ENCODE measurements around the gene RHBDF2. TPM values are rescaled to one million over a fixed set of nuclear protein-coding genes. Genes with fewer than 3 reads are reported as not detected.

The RHBDF2 gene
- polyA plus RNA-seq, 3 donors: 14.1 to 20.8 (median 19.8) TPM

DNA sequence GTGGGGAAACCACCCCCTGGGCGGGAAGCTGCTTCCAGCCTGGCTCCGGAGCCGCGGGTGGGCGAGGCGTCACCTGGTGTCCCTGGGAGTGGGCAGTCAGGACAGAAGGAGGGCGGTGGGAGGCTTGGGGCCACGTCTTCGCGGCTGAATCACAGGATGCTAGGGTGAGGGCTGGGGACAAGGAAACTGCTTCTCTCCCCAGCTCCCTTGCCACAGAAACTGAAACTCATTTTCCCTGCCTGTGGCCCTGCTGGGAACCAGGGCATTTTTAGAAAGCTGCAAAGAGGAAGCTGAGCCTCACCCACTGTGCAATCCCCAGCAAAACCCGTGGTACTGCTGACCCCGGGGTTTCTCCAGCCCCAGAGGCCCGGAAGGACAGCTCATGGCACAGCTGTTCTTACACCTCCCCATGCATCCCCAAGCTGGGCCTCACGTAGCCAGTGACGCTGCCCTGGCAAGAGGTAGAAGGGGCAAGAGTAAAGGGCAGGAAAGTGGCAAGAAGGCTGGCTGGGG is 8.2 kb downstream of the RHBDF2 start:
- WGBS, 3 donors: 12 to 33% (median 15%) methylated on average over 15 of the region's 15 CpGs
- peak overlapping the region; percentile 5 for H3K27ac ChIP-seq (ENCODE audit: low read depth, low read length)

DNA sequence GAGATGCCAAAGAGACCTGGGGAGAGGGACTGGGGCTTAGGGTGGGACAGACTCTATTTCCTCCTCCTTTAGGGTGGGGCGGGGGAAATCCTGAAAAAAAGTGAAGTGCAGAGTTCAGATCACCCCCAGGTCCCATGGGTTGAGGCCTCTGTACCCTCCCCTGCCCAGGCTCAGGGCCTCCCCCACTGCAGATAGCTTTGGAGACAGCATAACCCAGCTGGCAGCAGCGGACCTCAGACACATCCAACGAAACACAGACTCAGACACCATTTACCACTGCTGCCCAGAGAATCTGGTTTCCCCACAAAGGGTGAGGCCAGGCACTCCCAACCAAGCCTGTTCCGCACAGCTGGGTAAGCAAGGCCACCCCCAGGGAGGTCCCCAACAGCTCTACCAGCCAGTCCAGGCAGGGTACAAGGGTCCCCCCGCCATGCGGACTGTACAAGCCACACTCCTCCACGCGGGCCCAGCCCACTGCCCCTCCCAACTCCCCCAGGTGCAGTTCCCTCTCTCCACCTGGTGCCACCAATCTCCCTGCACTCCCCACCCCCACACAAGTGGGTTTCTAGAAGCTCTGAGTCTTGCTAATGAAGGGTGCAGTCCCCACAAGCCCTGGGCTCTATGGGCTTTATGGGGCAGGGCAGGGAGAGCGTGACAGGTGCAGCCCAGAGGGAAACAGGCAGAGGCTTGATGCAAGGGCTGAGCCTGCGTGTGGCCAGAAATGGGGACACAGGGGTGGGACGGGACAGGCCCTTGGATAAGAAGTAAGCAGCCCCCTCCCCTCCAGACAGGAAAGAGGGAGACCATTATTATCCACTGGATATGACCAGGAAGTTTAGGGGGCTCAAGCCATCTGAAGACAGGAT is 8.9 kb downstream of the RHBDF2 start:
- 56 to 74% (median 60%) methylated on average over 11 of the region's 11 CpGs for WGBS, 3 donors
- no peak overlapping the region for H3K27ac ChIP-seq (ENCODE audit: low read depth, low read length)

DNA sequence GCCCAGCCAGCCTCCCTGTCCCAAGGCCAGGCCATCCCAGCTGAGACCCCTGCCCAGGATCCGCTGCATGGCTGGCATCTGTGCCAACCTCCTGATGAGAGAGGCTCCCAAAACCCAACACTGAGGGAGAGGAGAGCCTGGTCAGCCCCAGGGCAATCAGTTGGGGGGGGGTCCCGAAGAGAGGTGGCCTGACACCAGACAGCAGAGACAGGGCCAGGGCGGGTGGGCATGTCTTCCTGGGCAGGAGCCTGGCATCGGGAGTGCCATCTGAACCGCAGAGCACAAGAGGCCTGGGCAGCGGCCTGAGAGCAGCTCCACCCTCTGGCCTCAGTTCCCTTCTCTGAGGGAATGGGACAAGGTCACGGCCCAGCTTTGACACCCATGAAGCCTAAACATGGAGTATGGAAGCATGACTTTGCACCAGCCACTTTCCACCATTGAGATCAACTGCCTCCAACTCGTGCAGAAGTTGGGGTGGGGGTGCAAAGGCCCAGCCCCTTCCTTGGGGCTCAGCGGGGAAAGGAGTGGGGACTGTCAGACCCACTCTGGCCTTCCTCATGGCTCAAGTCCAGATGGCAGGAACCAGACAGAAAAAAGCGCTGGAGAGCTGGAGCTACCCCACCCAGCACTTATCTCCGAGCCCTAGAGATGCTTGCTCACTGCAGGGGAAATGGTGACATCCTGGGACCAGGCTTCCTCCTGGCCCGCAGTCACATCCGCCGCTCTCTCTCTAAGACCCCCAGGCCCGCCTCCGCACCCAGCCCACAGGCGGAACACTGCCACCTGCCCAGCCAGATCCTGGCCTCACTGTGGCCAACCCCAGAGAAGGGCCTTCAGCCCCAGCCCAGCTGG is 9.7 kb downstream of the RHBDF2 start:
- H3K27ac ChIP-seq (ENCODE audit: low read depth, low read length): peak overlapping the region; percentile 21
- 61 to 84% (median 65%) methylated on average over 16 to 17 of the region's 17 CpGs for WGBS, 3 donors

DNA sequence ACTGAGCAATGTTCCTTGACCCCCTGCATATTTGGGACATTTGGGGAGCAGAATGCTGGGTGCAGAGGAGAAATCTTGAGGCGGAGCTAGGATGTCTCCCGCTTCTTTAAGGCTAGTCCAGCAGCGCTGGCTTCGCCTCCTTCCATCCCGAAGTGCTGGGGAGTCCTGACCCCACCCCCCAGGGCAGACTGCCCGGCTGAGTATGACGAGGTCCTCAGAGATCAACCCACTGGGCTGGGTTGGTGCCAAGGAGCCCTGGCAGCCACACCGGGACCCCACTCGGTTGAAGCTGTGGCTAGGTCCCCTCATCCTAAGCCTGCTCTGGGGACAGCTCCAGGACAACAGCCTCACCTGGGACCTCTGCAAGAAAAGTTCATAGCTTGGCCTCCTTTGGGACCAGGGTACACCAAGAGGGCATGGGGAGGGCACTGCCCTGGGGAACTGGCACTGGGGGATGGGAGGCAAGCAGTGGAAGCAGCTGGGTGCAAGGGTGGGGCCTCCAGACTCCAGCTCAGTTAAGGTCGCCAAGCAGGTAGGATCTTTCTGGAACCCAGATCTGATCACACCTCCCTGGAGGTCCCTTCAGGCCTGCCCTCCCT is 11.0 kb downstream of the RHBDF2 start:
- 70 to 77% (median 74%) methylated on average over 9 to 10 of the region's 10 CpGs for WGBS, 3 donors

DNA sequence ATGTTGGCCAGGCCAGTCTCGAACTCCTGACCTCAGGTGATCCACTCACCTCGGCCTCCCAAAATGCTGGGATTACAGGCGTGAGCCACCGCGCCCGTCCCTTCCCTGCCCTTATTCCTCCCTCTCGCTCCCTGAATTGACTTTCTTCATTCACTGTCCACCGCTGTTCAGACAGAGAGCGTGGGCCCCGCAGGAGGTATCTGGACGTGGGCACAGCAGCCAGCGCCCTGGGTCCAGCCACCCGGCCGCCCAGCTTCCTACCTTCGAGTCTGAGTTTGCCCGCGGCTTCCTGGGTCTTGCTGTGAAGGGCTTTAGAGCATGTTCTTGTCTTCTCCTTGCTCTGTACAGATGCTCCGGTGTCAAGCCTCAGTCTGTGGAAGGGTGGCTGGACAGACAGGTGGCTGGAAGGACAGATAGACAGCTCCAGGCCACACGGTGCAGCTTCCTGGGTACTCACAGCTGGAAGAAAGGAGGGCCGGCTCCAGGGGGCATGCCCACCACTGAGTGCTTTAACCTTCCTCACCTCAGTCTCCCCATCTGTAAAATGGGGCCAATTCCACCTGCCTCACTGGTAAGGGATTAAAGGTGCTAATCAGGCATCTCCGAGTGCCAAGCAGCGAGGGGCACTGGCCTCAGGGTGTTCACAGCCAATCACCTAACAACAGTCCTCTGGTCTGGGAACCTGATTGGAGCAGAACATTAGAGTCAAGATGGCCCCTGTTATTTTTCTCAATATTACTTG is 13.6 kb downstream of the RHBDF2 start:
- WGBS, 3 donors: 95 to 98% (median 95%) methylated on average over 22 of the region's 22 CpGs
- H3K27ac ChIP-seq (ENCODE audit: low read depth, low read length): no peak overlapping the region

More for the DNA sequence above, 11.0 kb downstream of the RHBDF2 start:
- H3K27ac ChIP-seq (ENCODE audit: low read depth, low read length): no peak overlapping the region

DNA sequence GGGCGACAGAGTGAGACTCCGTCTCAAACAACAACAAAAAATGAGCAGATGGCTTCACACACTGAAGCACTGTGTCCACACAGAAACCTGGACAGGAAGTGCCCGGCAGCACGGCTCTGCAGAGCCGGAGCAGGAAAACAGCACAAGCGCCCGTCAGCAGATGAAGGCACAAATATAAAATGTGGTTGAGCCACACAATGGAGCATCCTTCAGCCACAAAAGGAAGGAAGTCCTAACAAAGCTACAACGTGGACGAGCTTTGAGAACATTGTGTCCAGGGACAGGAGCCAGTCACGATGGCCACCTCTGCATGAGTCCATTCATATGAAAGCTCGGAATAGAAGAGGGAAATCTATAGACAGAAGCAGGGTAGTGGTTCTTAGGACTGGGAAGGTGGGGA is 15.7 kb downstream of the RHBDF2 start:
- 28 to 73% (median 29%) methylated on average over 11 of the region's 11 CpGs for WGBS, 3 donors
- H3K27ac ChIP-seq (ENCODE audit: low read depth, low read length): no peak overlapping the region

DNA sequence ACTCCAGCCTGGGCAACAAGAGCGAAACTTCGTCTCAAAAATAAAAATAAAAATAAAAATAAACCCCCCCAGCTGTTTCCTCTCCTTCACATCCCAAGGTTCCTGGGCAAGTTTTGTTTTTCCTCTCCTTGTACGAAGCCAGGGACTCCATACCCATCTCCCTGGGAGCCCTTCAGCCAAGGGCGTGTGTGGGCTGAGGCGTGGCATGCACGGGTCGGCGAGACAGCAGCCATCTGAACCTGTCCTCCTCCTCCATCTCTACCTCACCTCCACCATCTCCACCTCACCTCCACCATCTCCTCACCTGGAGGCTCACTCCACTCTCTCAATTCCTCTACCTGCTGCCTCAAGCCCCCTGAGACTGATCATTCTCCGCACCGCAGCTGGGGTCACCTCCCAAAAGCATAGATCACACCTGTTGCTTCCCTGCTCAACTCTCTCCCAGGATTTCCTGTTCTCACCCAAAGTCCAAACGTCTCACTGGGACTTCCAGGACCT is 16.9 kb downstream of the RHBDF2 start:
- WGBS, 3 donors: 85 to 93% (median 88%) methylated on average over 11 of the region's 11 CpGs

DNA sequence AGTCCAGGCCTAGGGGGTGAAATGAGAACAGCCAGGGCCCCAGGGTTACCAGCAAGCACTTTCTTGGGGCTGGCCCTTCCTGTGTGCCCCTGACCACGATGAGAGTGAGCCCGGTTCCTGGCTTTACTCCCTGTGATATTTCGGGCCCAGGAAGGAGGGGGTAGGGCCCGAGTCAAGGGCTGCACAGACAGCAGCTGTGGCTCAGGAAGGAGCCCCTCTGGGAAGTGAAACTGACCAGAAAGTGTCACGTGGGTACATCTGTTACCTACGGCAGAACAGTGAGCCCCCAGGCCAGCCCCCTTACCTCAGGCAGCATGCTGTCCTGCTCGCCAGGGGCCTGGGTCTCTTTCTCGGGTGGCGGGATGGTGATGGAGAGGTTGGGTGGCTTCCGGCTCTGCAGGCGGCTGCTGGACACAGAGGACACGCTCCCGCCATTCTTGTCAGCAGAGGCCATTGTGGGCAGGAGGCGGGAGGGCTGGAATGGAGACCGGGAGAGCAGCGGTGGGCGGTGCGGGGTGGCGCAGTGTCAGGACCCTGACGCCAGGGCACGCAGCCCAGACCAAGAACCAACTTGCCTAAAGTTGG is 20.1 kb downstream of the RHBDF2 start:
- 74 to 90% (median 76%) methylated on average over 21 of the region's 21 CpGs for WGBS, 3 donors
- no peak overlapping the region for H3K27ac ChIP-seq (ENCODE audit: low read depth, low read length)

More for the DNA sequence above, 16.9 kb downstream of the RHBDF2 start:
- no peak overlapping the region for H3K27ac ChIP-seq (ENCODE audit: low read depth, low read length)

DNA sequence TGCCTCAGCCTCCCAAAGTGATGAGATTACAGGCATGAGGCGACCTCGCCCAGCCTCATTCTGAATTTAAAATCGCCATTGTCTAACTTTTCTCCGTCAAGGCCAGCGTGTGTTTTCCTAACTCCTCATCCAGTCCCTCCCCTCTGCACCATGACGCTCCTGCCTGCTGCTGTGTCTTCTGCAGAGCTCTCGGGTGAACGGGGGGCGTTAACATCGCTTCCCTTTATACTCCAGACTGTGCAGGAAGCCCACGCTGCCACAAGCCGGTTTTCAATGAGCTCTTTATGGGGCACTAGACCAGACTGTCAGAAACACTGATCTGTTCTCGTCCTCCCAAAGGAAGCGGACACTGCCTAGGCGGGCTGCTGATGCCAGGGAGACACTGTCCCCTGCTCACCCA is 20.6 kb downstream of the RHBDF2 start:
- no peak overlapping the region for H3K27ac ChIP-seq (ENCODE audit: low read depth, low read length)
- WGBS, 3 donors: 54 to 69% (median 57%) methylated on average over 15 of the region's 15 CpGs

DNA sequence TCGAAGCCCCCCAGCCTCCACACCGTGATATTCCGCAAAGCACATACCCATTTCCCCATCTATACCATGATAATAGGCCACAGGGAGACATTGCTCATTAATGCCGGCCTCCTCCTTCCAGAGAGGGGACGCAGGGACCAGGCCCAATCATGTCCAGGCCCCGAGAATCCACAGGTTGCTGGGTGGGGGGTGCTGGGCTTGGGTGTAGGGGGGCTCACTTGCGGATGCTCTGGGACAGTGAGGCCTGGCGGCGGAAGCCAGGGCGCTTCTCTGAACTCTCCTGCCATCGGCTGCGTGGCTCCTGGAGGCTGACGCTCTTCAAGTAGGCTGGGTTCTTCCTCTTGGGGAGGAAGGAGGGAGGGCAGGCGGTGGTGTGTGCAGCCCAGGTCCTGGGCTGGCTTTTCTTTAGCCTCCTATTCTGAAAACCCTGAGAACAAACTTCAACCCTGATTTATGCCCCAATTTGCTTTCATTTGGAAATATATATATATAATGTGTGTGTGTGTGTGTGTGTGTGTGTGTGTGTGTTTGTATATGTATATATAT is 21.6 kb downstream of the RHBDF2 start:
- 85 to 93% (median 88%) methylated on average over 14 of the region's 14 CpGs for WGBS, 3 donors

DNA sequence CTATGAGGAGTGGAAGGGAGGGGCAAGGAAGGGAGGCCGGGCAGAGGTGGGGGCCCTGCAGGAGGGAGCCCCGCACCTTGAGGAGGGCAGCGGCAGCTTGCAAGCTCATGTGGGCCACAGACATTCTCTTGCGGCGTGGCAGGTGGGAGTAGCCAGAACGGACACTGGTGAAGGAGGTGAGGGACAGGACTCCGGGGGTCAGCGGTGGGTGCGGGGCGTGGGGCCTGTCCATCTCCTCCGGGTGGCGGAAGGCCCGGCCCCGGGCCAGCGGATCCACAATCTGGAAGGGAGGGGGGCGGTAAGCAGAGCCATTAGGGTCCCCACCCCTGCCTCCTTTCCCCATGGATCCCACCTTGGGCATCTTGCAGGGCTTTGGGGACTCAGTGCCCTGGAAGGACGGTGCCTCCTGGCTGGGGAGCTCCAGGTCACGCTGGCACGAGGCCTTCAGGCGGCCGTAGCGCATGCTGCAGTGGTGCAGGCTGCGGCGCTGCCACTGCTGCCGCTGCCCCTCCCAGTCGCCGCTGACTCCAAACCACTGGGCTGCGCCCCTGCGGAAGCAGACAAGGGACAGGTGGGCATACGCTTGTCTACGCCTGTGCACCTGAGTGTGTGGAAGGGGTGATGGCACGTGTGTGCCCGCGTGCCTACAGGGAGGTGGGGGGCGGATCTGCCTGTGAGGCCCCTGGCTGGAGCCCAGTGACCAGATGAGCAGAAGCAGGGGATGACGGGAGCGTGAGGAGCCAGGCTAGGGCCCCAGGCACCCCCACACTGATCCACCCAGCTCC is 22.3 kb downstream of the RHBDF2 start:
- H3K27ac ChIP-seq (ENCODE audit: low read depth, low read length): no peak overlapping the region
- WGBS, 3 donors: 94 to 96% (median 94%) methylated on average over 31 to 37 of the region's 37 CpGs

More for the DNA sequence above, 21.6 kb downstream of the RHBDF2 start:
- H3K27ac ChIP-seq (ENCODE audit: low read depth, low read length): no peak overlapping the region

DNA sequence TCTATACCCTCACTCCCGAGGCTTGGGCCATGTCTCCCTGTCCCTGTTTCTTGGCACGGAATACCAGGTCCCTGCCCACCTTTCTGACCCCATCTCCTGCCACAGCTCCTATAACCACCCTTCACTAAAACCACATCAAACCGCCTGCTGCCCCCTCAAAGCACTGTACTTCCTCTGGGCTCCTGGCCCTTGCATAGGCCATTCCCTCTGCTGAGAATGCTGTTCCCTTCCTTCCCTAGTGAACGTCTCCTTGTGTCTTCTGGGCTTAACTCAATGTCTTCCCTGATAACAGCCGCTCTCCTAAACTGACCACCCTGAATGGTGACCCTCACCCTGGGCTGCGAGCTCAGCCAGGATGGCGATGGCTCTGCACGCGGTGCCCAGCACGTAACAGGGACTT is 23.1 kb downstream of the RHBDF2 start:
- no peak overlapping the region for H3K27ac ChIP-seq (ENCODE audit: low read depth, low read length)
- 92 to 95% (median 94%) methylated on average over 10 of the region's 10 CpGs for WGBS, 3 donors

DNA sequence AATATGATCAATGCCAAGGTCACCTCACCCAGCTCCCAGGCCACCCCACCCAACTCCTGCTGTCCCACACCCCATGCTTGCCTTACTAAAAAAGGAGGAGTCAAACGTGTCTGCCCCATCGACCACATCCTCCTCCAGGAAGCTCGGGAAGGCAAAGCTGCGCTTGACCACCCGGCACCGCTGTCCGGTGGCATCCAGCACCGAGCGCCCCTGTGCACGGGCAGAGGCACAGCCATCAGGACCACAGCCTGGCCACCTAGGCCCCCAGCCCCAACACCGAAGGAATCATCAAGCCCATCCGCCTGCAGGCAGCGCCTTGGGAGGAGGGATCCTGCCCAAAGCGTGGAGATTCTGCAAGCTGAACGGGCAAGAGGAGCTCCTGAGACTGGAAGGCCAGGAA is 23.6 kb downstream of the RHBDF2 start:
- no peak overlapping the region for H3K27ac ChIP-seq (ENCODE audit: low read depth, low read length)
- WGBS, 3 donors: 88 to 90% (median 88%) methylated on average over 15 of the region's 15 CpGs

DNA sequence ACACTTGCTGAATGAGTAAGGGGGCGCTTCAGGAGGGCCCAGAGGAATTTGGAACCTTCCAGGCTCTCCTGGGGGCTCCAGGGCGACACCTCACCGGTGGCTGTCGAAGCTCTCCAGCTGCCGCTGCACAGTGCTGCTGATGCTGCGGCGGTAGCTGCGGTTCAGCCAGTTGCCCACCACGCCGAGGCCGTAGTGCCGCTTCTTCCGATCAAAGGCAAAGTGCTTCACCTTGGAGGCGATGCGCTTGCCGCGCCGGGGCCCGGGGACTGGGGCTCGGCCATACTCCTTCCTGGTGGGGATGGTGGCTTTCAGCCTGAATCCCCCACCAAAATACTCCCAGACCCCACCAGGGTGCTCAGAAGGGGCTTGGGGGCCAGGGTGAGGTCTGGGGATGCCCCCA is 24.5 kb downstream of the RHBDF2 start:
- WGBS, 3 donors: 94 to 96% (median 95%) methylated on average over 20 of the region's 20 CpGs
- H3K27ac ChIP-seq (ENCODE audit: low read depth, low read length): no peak overlapping the region

DNA sequence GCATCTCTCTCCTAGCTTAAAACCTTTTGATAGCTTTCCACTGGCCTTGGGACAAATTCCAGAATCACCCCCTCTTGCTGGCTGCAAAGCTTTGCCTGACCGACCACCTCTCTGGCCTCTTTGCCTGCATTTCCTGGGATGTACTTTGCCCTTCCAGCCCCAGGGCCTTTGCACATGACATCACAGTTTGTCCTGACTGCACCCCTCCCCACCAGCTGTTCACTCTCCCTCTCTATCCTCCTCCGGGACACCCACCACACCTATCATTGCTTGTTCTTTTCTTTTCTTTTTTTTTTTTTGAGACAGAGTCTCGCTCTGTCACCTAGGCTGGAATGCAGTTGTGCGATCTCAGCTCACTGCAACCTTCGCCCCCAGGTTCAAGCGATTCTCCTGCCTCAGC is 25.9 kb downstream of the RHBDF2 start:
- H3K27ac ChIP-seq (ENCODE audit: low read depth, low read length): no peak overlapping the region
- 91 to 95% (median 94%) methylated on average over 6 of the region's 6 CpGs for WGBS, 3 donors

DNA sequence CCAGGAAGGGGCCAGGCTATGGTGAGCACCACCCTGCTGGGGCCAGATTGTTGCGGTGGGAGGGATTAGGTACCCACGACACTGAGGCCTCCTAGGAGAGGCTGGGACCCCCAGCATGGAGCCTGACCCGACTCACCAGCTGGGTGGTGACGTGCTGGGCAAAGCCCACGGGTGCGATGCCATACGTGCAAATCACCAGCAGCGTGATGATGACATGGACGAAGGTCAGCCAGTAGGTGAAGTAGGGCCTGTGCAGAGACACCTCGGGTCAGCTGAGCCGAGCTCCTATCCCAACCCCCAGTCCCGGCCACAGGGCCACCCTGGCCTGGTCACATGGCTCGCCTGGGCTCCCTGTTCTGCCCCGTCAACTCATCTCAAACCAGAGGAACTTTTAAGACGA is 26.3 kb downstream of the RHBDF2 start:
- no peak overlapping the region for H3K27ac ChIP-seq (ENCODE audit: low read depth, low read length)
- 94 to 96% (median 96%) methylated on average over 15 of the region's 15 CpGs for WGBS, 3 donors

DNA sequence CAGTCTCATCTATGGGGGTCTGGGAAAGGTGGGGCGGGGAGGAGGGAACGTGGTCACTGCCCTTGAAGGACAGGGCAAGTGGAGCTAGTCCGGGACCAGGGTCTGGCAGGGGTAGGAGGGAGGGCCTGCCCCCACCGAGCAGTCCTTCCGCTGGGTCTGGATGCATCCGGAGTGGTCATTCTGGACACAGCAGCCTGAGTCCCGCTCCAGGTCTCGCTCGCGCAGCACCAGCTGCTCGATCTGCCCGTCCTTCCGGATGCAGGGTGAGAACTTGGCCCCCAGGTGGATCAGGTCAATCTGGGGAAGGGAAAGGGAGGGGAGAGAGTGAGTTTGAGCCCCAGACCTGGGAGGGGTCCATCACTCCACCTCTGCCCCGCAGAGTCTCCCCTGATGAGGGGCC is 27.0 kb downstream of the RHBDF2 start:
- no peak overlapping the region for H3K27ac ChIP-seq (ENCODE audit: low read depth, low read length)
- whole genome bisulfite sequencing, 3 donors: 94 to 97% (median 97%) methylated on average over 14 of the region's 14 CpGs
